ENCODE measurements around the gene RMRP. TPM values are rescaled to one million over a fixed set of nuclear protein-coding genes. Genes with fewer than 3 reads are reported as not detected.

The RMRP gene
- total RNA-seq, result over 10,000 TPM; 18,238 to 21,166 TPM
- long read RNA-seq, donor 1, result 0 reads
- long read RNA-seq, donor 2, result 0 reads

GRCh38 chr9:35657546-35658136 lies at the start of gene RMRP:
RMRP (minus strand) TSS chr9:35658019.
- peak; percentile 99 for DNase-seq (ENCODE audit: low spot score)
- intact Hi-C loops (cut with DNase I), result no loop called here

GRCh38 chr9:35706951-35707350 lies 49.1 kb upstream of the RMRP start:
- peak; percentile 53 for DNase-seq (ENCODE audit: low spot score)
- intact Hi-C loops (cut with DNase I), result loop anchor here in 1 of 2 donors (2.0 kb wide), 1 partner anchor 218 kb away; no protein-coding TSS in a partner anchor

GRCh38 chr9:35705836-35706430 lies 48.1 kb upstream of the RMRP start:
- peak; percentile 49 for DNase-seq (ENCODE audit: low spot score)
- intact Hi-C loops (cut with DNase I), result loop anchor here in 1 of 2 donors (2.0 kb wide), 1 partner anchor 217 kb away; no protein-coding TSS in a partner anchor

GRCh38 chr9:35705372-35705771 lies 47.6 kb upstream of the RMRP start:
- DNase-seq (ENCODE audit: low spot score), result peak; percentile 77

GRCh38 chr9:35703906-35704672 lies 46.3 kb upstream of the RMRP start:
- intact Hi-C loops (cut with DNase I), result loop anchor here in 1 of 2 donors (2.0 kb wide), 1 partner anchor 19 kb away; no protein-coding TSS in a partner anchor

More at GRCh38 chr9:35705372-35705771, 47.6 kb upstream of the RMRP start:
- intact Hi-C loops (cut with DNase I), result no loop called here

GRCh38 chr9:35702696-35703095 lies 44.9 kb upstream of the RMRP start:
- intact Hi-C loops (cut with DNase I), result loop anchor here in 1 of 2 donors (2.0 kb wide), 1 partner anchor 20 kb away; no protein-coding TSS in a partner anchor
- DNase-seq (ENCODE audit: low spot score), result peak; percentile 35

More at GRCh38 chr9:35703906-35704672, 46.3 kb upstream of the RMRP start:
- DNase-seq (ENCODE audit: low spot score), result peak; percentile 64

- intact Hi-C loops (cut with DNase I), result no loop called here
- DNase-seq (ENCODE audit: low spot score), result no peak
These were observed 43.1 kb upstream of the RMRP start for GRCh38 chr9:35700942-35701341.

GRCh38 chr9:35700031-35700430 lies 42.2 kb upstream of the RMRP start:
- intact Hi-C loops (cut with DNase I), result no loop called here
- peak; percentile 58 for DNase-seq (ENCODE audit: low spot score)

- intact Hi-C loops (cut with DNase I), result loop anchor here in 1 of 2 donors (5.0 kb wide), 1 partner anchor 49 kb away; the partner anchor contains the start of genes GBA2 and RGP1
- peak; percentile 35 for DNase-seq (ENCODE audit: low spot score)
These were observed 40.4 kb upstream of the RMRP start for GRCh38 chr9:35698231-35698630.

GRCh38 chr9:35697486-35697885 lies 39.7 kb upstream of the RMRP start:
- intact Hi-C loops (cut with DNase I), result loop anchor here in 1 of 2 donors (5.0 kb wide), 1 partner anchor 50 kb away; the partner anchor contains the start of genes GBA2 and RGP1
- DNase-seq (ENCODE audit: low spot score), result peak; percentile 53

- intact Hi-C loops (cut with DNase I), result loop anchor here in 1 of 2 donors (5.0 kb wide), 1 partner anchor 51 kb away; the partner anchor contains the start of genes GBA2 and RGP1
- DNase-seq (ENCODE audit: low spot score), result peak; percentile 80
These were observed 38.8 kb upstream of the RMRP start for GRCh38 chr9:35696520-35697215.

- peak; percentile 18 for DNase-seq (ENCODE audit: low spot score)
- intact Hi-C loops (cut with DNase I), result loop anchor here in 1 of 2 donors (2.0 to 5.0 kb wide), 2 partner anchors 33 to 51 kb away; partner anchors contain the start of genes GBA2 and RGP1
These were observed 38.2 kb upstream of the RMRP start for GRCh38 chr9:35695943-35696401.

- intact Hi-C loops (cut with DNase I), result loop anchor here in 1 of 2 donors (2.0 kb wide), 1 partner anchor 31 kb away; no protein-coding TSS in a partner anchor
- peak; percentile 68 for DNase-seq (ENCODE audit: low spot score)
These were observed 34.0 kb upstream of the RMRP start for GRCh38 chr9:35691757-35692301.

GRCh38 chr9:35691334-35691650 lies 33.5 kb upstream of the RMRP start:
- intact Hi-C loops (cut with DNase I), result loop anchor here in 1 of 2 donors (2.0 kb wide), 1 partner anchor 30 kb away; no protein-coding TSS in a partner anchor
- DNase-seq (ENCODE audit: low spot score), result no peak

GRCh38 chr9:35690614-35691333 lies 33.0 kb upstream of the RMRP start:
- intact Hi-C loops (cut with DNase I), result loop anchor here in 1 of 2 donors (2.0 kb wide), 1 partner anchor 30 kb away; no protein-coding TSS in a partner anchor
- peak; percentile 94 for DNase-seq (ENCODE audit: low spot score)

GRCh38 chr9:35690294-35690613 lies 32.4 kb upstream of the RMRP start:
- intact Hi-C loops (cut with DNase I), result loop anchor here in 1 of 2 donors (2.0 kb wide), 1 partner anchor 29 kb away; no protein-coding TSS in a partner anchor
- no peak for DNase-seq (ENCODE audit: low spot score)

GRCh38 chr9:35689542-35690293 lies 31.9 kb upstream of the RMRP start, which contains the start of gene TPM2:
TPM2 (minus strand) TSS chr9:35689925; CDS start chr9:35689817, 108 bp downstream.
- intact Hi-C loops (cut with DNase I), result loop anchor here in 1 of 2 donors (2.0 kb wide), 1 partner anchor 29 kb away; no protein-coding TSS in a partner anchor
- peak; percentile 92 for DNase-seq (ENCODE audit: low spot score)
